Stimulated activated effector memory CD8-positive, alpha-beta T cell treated with anti-CD3 and anti-CD28 coated beads, Interleukin-12 subunit alpha, Interleukin-12 subunit beta, amount 100 ng/mL, for 72 hours (primary cell): Measurements from ENCODE around the gene PARD3B.
"Not testable (repeated sequence)": the region's sequence is repeated elsewhere in the genome, so short reads cannot be mapped to it uniquely, and the experiment has no call there.

Experiments
- ATAC-seq: fragments of 150-1000 bp; cut with Tn5 transposase; 2 replicates; pipeline ENCODE4 v1.10.0; 2021
- DNase-seq, 2 donors: peaks; one replicate each; pipeline ENCODE4 v3.0.0; 2021 to 2022; ENCODE audit warnings: low spot score in 2 of 2
- H3K27ac Mint-ChIP-seq: one replicate; pipeline ENCODE4 v1.8.0; 2022; ENCODE audit warnings: mild to moderate bottlenecking, mixed read lengths
- H3K36me3 Mint-ChIP-seq: one replicate; pipeline ENCODE4 v1.8.0; 2022; ENCODE audit warnings: mild to moderate bottlenecking, mixed read lengths
- H3K4me1 Mint-ChIP-seq: one replicate; pipeline ENCODE4 v1.8.0; 2022; ENCODE audit warnings: mixed read lengths
- H3K4me3 Mint-ChIP-seq: one replicate; pipeline ENCODE4 v1.8.0; 2022; ENCODE audit warnings: mild to moderate bottlenecking, mixed read lengths
- H3K9me3 Mint-ChIP-seq: one replicate; pipeline ENCODE4 v1.8.0; 2022; ENCODE audit warnings: mixed read lengths

Gene PARD3B

GRCh38 chr2:205475416-205475768 is 930.1 kb downstream of the PARD3B start:
- no peaks in the 10 kb centered on the region for H3K4me1 Mint-ChIP-seq
- no peak overlapping the region for H3K4me3 Mint-ChIP-seq
- H3K9me3 Mint-ChIP-seq: no peaks in the 10 kb centered on the region
- no peak overlapping the region for H3K27ac Mint-ChIP-seq
- ATAC-seq (no peak), DNase-seq (no peak)
- H3K36me3 Mint-ChIP-seq: no peaks in the 10 kb centered on the region

GRCh38 chr2:205477016-205477705 is 931.9 kb downstream of the PARD3B start:
- Mint-ChIP-seq H3K27ac (no peak overlapping the region), H3K9me3 (no peaks in the 10 kb centered on the region), H3K4me3 (no peak overlapping the region), H3K36me3 (no peaks in the 10 kb centered on the region), H3K4me1 (no peaks in the 10 kb centered on the region)
- no peak for DNase-seq
- ATAC-seq: no peak

GRCh38 chr2:205481861-205482260 is 936.6 kb downstream of the PARD3B start:
- ATAC-seq (no peak), DNase-seq (no peak)
- H3K27ac Mint-ChIP-seq: no peak overlapping the region
- no peak overlapping the region for H3K4me3 Mint-ChIP-seq
- H3K4me1 Mint-ChIP-seq: no peaks in the 10 kb centered on the region
- no peaks in the 10 kb centered on the region for H3K36me3 Mint-ChIP-seq
- peaks cover 2% of the 10 kb centered on the region for H3K9me3 Mint-ChIP-seq

- H3K36me3 Mint-ChIP-seq: no peaks in the 10 kb centered on the region
- H3K27ac Mint-ChIP-seq: no peak overlapping the region
- no peak overlapping the region for H3K4me3 Mint-ChIP-seq
- ATAC-seq (no peak), DNase-seq (no peak)
- no peaks in the 10 kb centered on the region for H3K4me1 Mint-ChIP-seq
- H3K9me3 Mint-ChIP-seq: peaks cover 2% of the 10 kb centered on the region
Observed at GRCh38 chr2:205482399-205483081, 937.3 kb downstream of the PARD3B start.

GRCh38 chr2:205483095-205483494 is 937.8 kb downstream of the PARD3B start:
- DNase-seq (no peak), ATAC-seq (no peak)
- no peak overlapping the region for H3K4me3 Mint-ChIP-seq
- H3K36me3 Mint-ChIP-seq: no peaks in the 10 kb centered on the region
- no peak overlapping the region for H3K27ac Mint-ChIP-seq
- peaks cover 2% of the 10 kb centered on the region for H3K9me3 Mint-ChIP-seq
- no peaks in the 10 kb centered on the region for H3K4me1 Mint-ChIP-seq

- Mint-ChIP-seq H3K27ac (no peak overlapping the region), H3K4me3 (no peak overlapping the region), H3K4me1 (no peaks in the 10 kb centered on the region), H3K9me3 (peaks cover 2% of the 10 kb centered on the region), H3K36me3 (no peaks in the 10 kb centered on the region)
- ATAC-seq (no peak), DNase-seq (no peak)
Observed at GRCh38 chr2:205484215-205484614, 938.9 kb downstream of the PARD3B start.

GRCh38 chr2:205484764-205485163 is 939.5 kb downstream of the PARD3B start:
- Mint-ChIP-seq H3K4me3 (no peak overlapping the region), H3K4me1 (no peaks in the 10 kb centered on the region), H3K36me3 (no peaks in the 10 kb centered on the region), H3K27ac (no peak overlapping the region), H3K9me3 (peaks cover 2% of the 10 kb centered on the region)
- DNase-seq (no peak), ATAC-seq (no peak)

- not testable (repeated sequence) for H3K27ac Mint-ChIP-seq, DNase-seq, H3K4me3 Mint-ChIP-seq, ATAC-seq, H3K36me3 Mint-ChIP-seq, H3K4me1 Mint-ChIP-seq, H3K9me3 Mint-ChIP-seq
Observed at GRCh38 chr2:205493528-205493927, 948.3 kb downstream of the PARD3B start.

- no peak overlapping the region for H3K27ac Mint-ChIP-seq
- H3K4me3 Mint-ChIP-seq: no peak overlapping the region
- no peak for DNase-seq
- no peaks in the 10 kb centered on the region for H3K36me3 Mint-ChIP-seq
- H3K4me1 Mint-ChIP-seq: no peaks in the 10 kb centered on the region
- peaks cover 6% of the 10 kb centered on the region for H3K9me3 Mint-ChIP-seq
- ATAC-seq: no peak
Observed at GRCh38 chr2:205494537-205495235, 949.4 kb downstream of the PARD3B start.

GRCh38 chr2:205495819-205496218 is 950.5 kb downstream of the PARD3B start:
- Mint-ChIP-seq H3K27ac (no peak overlapping the region), H3K9me3 (peaks cover 6% of the 10 kb centered on the region), H3K4me1 (no peaks in the 10 kb centered on the region), H3K36me3 (no peaks in the 10 kb centered on the region), H3K4me3 (no peak overlapping the region)
- no peak for DNase-seq
- no peak for ATAC-seq

GRCh38 chr2:205496370-205496769 is 951.1 kb downstream of the PARD3B start:
- DNase-seq (no peak), ATAC-seq (no peak)
- H3K4me1 Mint-ChIP-seq: no peaks in the 10 kb centered on the region
- peaks cover 6% of the 10 kb centered on the region for H3K9me3 Mint-ChIP-seq
- no peak overlapping the region for H3K27ac Mint-ChIP-seq
- H3K36me3 Mint-ChIP-seq: no peaks in the 10 kb centered on the region
- H3K4me3 Mint-ChIP-seq: no peak overlapping the region

- Mint-ChIP-seq H3K4me3 (no peak overlapping the region), H3K9me3 (peaks cover 3% of the 10 kb centered on the region), H3K36me3 (no peaks in the 10 kb centered on the region), H3K27ac (no peak overlapping the region), H3K4me1 (no peaks in the 10 kb centered on the region)
- no peak for DNase-seq
- ATAC-seq: no peak
Observed at GRCh38 chr2:205496772-205497171, 951.5 kb downstream of the PARD3B start.

- H3K36me3 Mint-ChIP-seq: no peaks in the 10 kb centered on the region
- no peak for ATAC-seq
- H3K4me1 Mint-ChIP-seq: no peaks in the 10 kb centered on the region
- no peak overlapping the region for H3K27ac Mint-ChIP-seq
- no peak for DNase-seq
- H3K9me3 Mint-ChIP-seq: peaks cover 6% of the 10 kb centered on the region
- H3K4me3 Mint-ChIP-seq: no peak overlapping the region
Observed at GRCh38 chr2:205499006-205499405, 953.7 kb downstream of the PARD3B start.

GRCh38 chr2:205500065-205500464 is 954.8 kb downstream of the PARD3B start:
- no peak for ATAC-seq
- DNase-seq: no peak

GRCh38 chr2:205500951-205501350 is 955.7 kb downstream of the PARD3B start:
- Mint-ChIP-seq H3K4me3 (no peak overlapping the region), H3K27ac (no peak overlapping the region)
- no peak for ATAC-seq

More at GRCh38 chr2:205500065-205500464, 954.8 kb downstream of the PARD3B start:
- Mint-ChIP-seq H3K27ac (no peak overlapping the region), H3K9me3 (peaks cover 6% of the 10 kb centered on the region), H3K36me3 (no peaks in the 10 kb centered on the region), H3K4me3 (no peak overlapping the region), H3K4me1 (no peaks in the 10 kb centered on the region)

GRCh38 chr2:205501826-205502225 is 956.6 kb downstream of the PARD3B start:
- Mint-ChIP-seq H3K36me3 (no peaks in the 10 kb centered on the region), H3K4me3 (no peak overlapping the region), H3K27ac (no peak overlapping the region), H3K4me1 (no peaks in the 10 kb centered on the region), H3K9me3 (peaks cover 6% of the 10 kb centered on the region)
- DNase-seq (no peak), ATAC-seq (no peak)

More at GRCh38 chr2:205500951-205501350, 955.7 kb downstream of the PARD3B start:
- Mint-ChIP-seq H3K4me1 (no peaks in the 10 kb centered on the region), H3K36me3 (no peaks in the 10 kb centered on the region), H3K9me3 (peaks cover 6% of the 10 kb centered on the region)
- DNase-seq: no peak
